Daoy (cell line): ENCODE data around the gene ZNF419. TPM values are rescaled to one million over a fixed set of nuclear protein-coding genes. Genes with fewer than 3 reads are reported as not detected.

Experiments used
- DNase-seq: peaks from one replicate; pipeline ENCODE4 v3.0.0-alpha.2; 2015; ENCODE audit warnings: low read depth
- total RNA-seq: library from RNA; depleted of rRNA; stranded (reverse); fragments of >200 nt; shearing (Covaris generic); gene quantifications from 2 replicates; pipeline ENCODE4 v1.2.3, GENCODE V29; 2014; rRNA removed

ZNF419 gene
- total RNA-seq, 1 experiment from 2014 or later, result 8.4 TPM

DNA sequence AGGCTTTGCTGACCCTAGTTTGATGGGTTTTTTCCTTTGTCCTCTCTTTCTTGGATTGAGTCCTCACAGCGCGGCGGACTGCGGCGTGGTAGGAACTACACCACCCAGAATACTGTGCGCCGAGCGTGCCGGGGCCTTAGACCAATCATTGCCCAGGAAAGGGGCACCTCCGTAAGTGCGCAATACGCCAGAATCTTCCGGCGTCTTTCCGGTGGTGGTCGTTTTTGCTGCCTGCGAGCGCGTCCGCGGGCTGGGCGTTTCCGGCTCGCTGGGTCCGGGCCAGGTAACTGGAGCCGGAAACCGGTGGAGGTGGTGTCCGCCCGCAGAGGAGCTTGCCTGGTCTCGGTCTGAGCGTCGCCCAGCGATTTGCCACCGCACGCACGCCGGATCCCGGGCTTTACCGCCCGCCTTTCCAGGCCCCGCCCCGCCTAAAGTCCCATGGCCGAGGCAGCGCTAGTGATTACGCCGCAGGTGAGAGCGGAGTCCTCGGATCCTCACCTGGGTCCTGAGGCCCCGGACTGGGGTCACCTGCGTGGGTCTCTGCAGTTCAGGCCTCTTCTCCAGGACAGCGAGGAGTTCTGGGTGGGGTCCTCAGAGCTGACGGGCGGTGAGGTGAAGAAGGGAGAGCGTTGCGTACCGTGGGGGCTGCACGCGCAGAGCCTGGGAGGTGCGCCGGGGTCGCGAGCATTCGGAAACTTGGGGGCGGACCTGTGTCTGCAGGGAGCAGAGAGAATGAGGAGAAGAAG lies 39.8 kb downstream of the ZNF419 start, which contains the start of gene ZNF549:
TSS of gene ZNF549 (plus strand) at position 221 of the 746 bp plus-strand sequence. CDS start at position 439, 218 bp downstream.
- peak; percentile 95 for DNase-seq

DNA sequence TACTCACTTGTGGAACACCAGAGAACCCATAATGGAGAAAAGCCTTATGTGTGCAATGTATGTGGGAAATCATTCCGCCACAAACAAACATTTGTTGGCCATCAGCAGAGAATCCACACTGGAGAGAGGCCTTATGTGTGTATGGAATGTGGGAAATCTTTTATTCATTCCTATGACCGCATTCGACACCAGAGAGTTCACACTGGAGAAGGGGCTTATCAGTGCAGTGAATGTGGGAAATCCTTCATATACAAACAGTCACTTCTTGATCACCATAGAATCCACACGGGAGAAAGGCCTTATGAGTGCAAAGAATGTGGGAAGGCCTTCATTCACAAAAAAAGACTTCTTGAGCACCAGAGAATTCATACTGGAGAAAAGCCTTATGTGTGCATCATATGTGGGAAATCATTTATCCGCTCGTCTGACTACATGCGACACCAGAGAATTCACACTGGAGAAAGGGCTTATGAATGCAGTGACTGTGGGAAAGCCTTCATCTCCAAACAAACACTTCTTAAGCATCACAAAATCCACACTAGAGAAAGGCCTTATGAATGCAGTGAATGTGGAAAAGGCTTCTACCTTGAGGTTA lies 50.5 kb downstream of the ZNF419 start:
- DNase-seq, result no peak

Other genes starting within 250 kb of the ZNF419 start
- gene ZNF805, start 247.1 kb upstream of the ZNF419 start, total RNA-seq, result 9.5 and 11.2 TPM in 2 replicates
- gene ZNF460, start 207.3 kb upstream of the ZNF419 start, total RNA-seq, result 19.8 and 23.3 TPM in 2 replicates
- gene ZNF543, start 167.3 kb upstream of the ZNF419 start, total RNA-seq, result 6.3 and 7.4 TPM in 2 replicates
- 5.7 and 6.2 TPM in 2 replicates for gene ZNF304, start 136.5 kb upstream of the ZNF419 start, total RNA-seq
- 24.1 and 24.9 TPM in 2 replicates for gene TRAPPC2B, start 124.2 kb upstream of the ZNF419 start, total RNA-seq
- 2.6 and 3.4 TPM in 2 replicates for gene ZNF547, start 124.2 kb upstream of the ZNF419 start, total RNA-seq
- gene ZNF548, start 97.9 kb upstream of the ZNF419 start, total RNA-seq, result 13.4 and 17.3 TPM in 2 replicates
- gene ZNF17, start 76.6 kb upstream of the ZNF419 start, total RNA-seq, result 7.9 and 8.0 TPM in 2 replicates
- 11.2 and 16.2 TPM in 2 replicates for gene ZNF749, start 52.4 kb upstream of the ZNF419 start, total RNA-seq
- gene VN1R1, start 30.6 kb upstream of the ZNF419 start, total RNA-seq, result not detected in 2 replicates
- gene ZNF772, start 10.2 kb upstream of the ZNF419 start, total RNA-seq, result 9.8 and 12.2 TPM in 2 replicates
- 5.8 and 6.3 TPM in 2 replicates for gene ZNF773, start 12.2 kb downstream of the ZNF419 start, total RNA-seq
- 3.4 and 4.0 TPM in 2 replicates for gene ZNF549, start 39.6 kb downstream of the ZNF419 start, total RNA-seq
- 9.7 and 34.5 TPM in 2 replicates for gene ZNF550, start 72.1 kb downstream of the ZNF419 start, total RNA-seq
- 2.9 and 5.1 TPM in 2 replicates for gene ZNF416, start 91.2 kb downstream of the ZNF419 start, total RNA-seq
- gene ZIK1, start 96.4 kb downstream of the ZNF419 start, total RNA-seq, result 9.5 and 12.5 TPM in 2 replicates
- 7.5 and 15.1 TPM in 2 replicates for gene ZNF530, start 112.1 kb downstream of the ZNF419 start, total RNA-seq
- 17.0 and 22.9 TPM in 2 replicates for gene ZNF134, start 126.5 kb downstream of the ZNF419 start, total RNA-seq
- gene ZNF211, start 145.4 kb downstream of the ZNF419 start, total RNA-seq, result 7.4 and 9.8 TPM in 2 replicates
- gene ZSCAN4, start 181.2 kb downstream of the ZNF419 start, total RNA-seq, result not detected in 2 replicates
- 16.6 and 17.5 TPM in 2 replicates for gene ZNF551, start 194.2 kb downstream of the ZNF419 start, total RNA-seq
- gene ZNF154, start 221.5 kb downstream of the ZNF419 start, total RNA-seq, result not detected in 2 replicates
- 2.5 and 3.8 TPM in 2 replicates for gene ZNF671, start 239.9 kb downstream of the ZNF419 start, total RNA-seq